ENCODE results near the gene KLF2. TPM values are rescaled to one million over a fixed set of nuclear protein-coding genes. Genes with fewer than 3 reads are reported as not detected.

The KLF2 gene
- total and polyA plus RNA-seq, 3 donors from 2014 or later: 40.2 to 74.9 (median 42.4) TPM

- intact Hi-C loops (cut with DNase I; ENCODE audit: low total_unique reads): no loop called here
- no peaks in the 10 kb centered on the region for H3K9me3 ChIP-seq
- H3K36me3 ChIP-seq (ENCODE audit: low read depth, missing control alignments): no peaks in the 10 kb centered on the region
- no peak for TF ChIP-seq POLR2A (IDR thresholded peaks at IDR 0.05)
- no peak for TF ChIP-seq CTCF (IDR thresholded peaks at IDR 0.05)
- H3K4me3 ChIP-seq: no peak overlapping the region
- H3K4me1 ChIP-seq: peaks cover 45% of the 10 kb centered on the region
- 94 to 95% methylated on average over 14 of the region's 14 CpGs for WGBS, 2 donors
- no peak for DNase-seq
- H3K27me3 ChIP-seq: no peaks in the 10 kb centered on the region
- H3K27ac ChIP-seq: no peak overlapping the region
Observed at GRCh38 chr19:16375157-16375935, 50.7 kb downstream of the KLF2 start.

DNA sequence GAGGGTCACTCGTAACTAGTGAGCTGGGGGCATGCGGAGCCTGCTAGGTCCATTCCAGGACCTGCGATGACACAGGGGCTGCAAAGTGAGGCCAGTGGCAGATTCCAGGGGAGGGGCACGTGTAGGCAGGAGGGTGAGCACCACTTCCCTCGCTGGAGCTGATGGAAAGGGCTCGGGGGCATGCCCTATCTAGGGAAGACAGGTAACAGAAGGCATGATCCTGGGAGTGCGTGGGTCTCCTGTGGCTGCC, 51.2 kb downstream of the KLF2 start:
- intact Hi-C loops (cut with DNase I; ENCODE audit: low total_unique reads): no loop called here
- WGBS, 2 donors: 95 to 99% methylated on average over 6 of the region's 7 CpGs
- no peak for TF ChIP-seq CTCF (IDR thresholded peaks at IDR 0.05)
- TF ChIP-seq POLR2A (IDR thresholded peaks at IDR 0.05): no peak
- H3K9me3 ChIP-seq: no peaks in the 10 kb centered on the region
- no peaks in the 10 kb centered on the region for H3K36me3 ChIP-seq (ENCODE audit: low read depth, missing control alignments)
- H3K27me3 ChIP-seq: no peaks in the 10 kb centered on the region
- no peak overlapping the region for H3K27ac ChIP-seq
- H3K4me1 ChIP-seq: peaks cover 42% of the 10 kb centered on the region
- DNase-seq: no peak
- H3K4me3 ChIP-seq: no peak overlapping the region

- TF ChIP-seq CTCF (IDR thresholded peaks at IDR 0.05) (no peak), POLR2A (IDR thresholded peaks at IDR 0.05) (no peak)
- H3K4me1 ChIP-seq: peaks cover 39% of the 10 kb centered on the region
- 75 to 83% methylated on average over 11 of the region's 11 CpGs for WGBS, 2 donors
Observed at GRCh38 chr19:16376241-16376640, 51.6 kb downstream of the KLF2 start.

GRCh38 chr19:16376649-16377048, 52.0 kb downstream of the KLF2 start:
- TF ChIP-seq CTCF (IDR thresholded peaks at IDR 0.05) (no peak), POLR2A (IDR thresholded peaks at IDR 0.05) (no peak)
- no peak for DNase-seq
- 89 to 90% methylated on average over 17 to 18 of the region's 18 CpGs for WGBS, 2 donors
- intact Hi-C loops (cut with DNase I; ENCODE audit: low total_unique reads): no loop called here
- no peak overlapping the region for H3K4me3 ChIP-seq
- H3K4me1 ChIP-seq: peaks cover 38% of the 10 kb centered on the region
- no peaks in the 10 kb centered on the region for H3K36me3 ChIP-seq (ENCODE audit: low read depth, missing control alignments)
- no peak overlapping the region for H3K27ac ChIP-seq
- H3K27me3 ChIP-seq: no peaks in the 10 kb centered on the region
- no peaks in the 10 kb centered on the region for H3K9me3 ChIP-seq

More at GRCh38 chr19:16376241-16376640, 51.6 kb downstream of the KLF2 start:
- H3K27ac ChIP-seq: no peak overlapping the region
- no peak for DNase-seq
- H3K4me3 ChIP-seq: no peak overlapping the region
- no peaks in the 10 kb centered on the region for H3K36me3 ChIP-seq (ENCODE audit: low read depth, missing control alignments)
- H3K9me3 ChIP-seq: no peaks in the 10 kb centered on the region
- H3K27me3 ChIP-seq: no peaks in the 10 kb centered on the region
- intact Hi-C loops (cut with DNase I; ENCODE audit: low total_unique reads): no loop called here

DNA sequence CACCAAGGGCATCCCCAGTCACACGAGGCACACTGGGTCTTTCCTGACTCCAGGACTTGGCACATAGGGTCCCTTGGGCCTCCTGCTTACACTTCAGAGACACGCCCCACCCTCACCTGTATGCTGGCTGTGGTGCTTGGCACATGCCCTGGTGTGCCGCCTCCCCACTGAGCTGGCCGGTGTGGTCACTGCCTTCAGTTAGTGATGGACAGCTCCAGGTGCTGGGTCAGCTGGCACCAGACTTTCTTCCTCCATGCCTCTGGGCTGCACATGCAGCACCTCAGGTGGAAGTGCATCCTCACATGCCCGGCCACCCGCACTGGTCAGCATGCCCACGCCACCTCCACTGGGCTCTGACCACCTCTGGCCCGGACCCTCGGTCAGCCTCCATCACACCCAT, 52.9 kb downstream of the KLF2 start:
- intact Hi-C loops (cut with DNase I; ENCODE audit: low total_unique reads): no loop called here
- Histone ChIP-seq H3K36me3 (ENCODE audit: low read depth, missing control alignments) (no peaks in the 10 kb centered on the region), H3K27ac (no peak overlapping the region), H3K4me1 (peaks cover 32% of the 10 kb centered on the region), H3K4me3 (no peak overlapping the region), H3K9me3 (no peaks in the 10 kb centered on the region), H3K27me3 (no peaks in the 10 kb centered on the region)
- 91 to 97% methylated on average over 3 to 7 of the region's 9 CpGs for WGBS, 2 donors
- DNase-seq: no peak
- no peak for TF ChIP-seq CTCF (IDR thresholded peaks at IDR 0.05)
